HG03280 (cell line): Measurements from ENCODE around the gene MAP7D3.
"Not testable (repeated sequence)": the region's sequence is repeated elsewhere in the genome, so short reads cannot be mapped to it uniquely, and the experiment has no call there.

Source experiments
- ATAC-seq: cut with Tn5 transposase; IDR thresholded peaks from one replicate; pipeline ENCODE4 v1.9.1; 2021; ENCODE audit warnings: mild to moderate bottlenecking, moderate library complexity; ENCODE audit not compliant: unreplicated experiment

The MAP7D3 gene

GRCh38 chrX:136256026-136256425 is 4.8 kb upstream of the MAP7D3 start:
- ATAC-seq = no peak

GRCh38 chrX:136255541-136255940 is 4.3 kb upstream of the MAP7D3 start:
- no peak for ATAC-seq

- peak; percentile 28 for ATAC-seq
Observed at GRCh38 chrX:136250191-136251040, 784 bp downstream of the MAP7D3 start.

- ATAC-seq = no peak
Observed at GRCh38 chrX:136246201-136246600, 5.0 kb downstream of the MAP7D3 start.

GRCh38 chrX:136237849-136238248 is 13.4 kb downstream of the MAP7D3 start:
- not testable (repeated sequence) for ATAC-seq

- ATAC-seq = no peak
Observed at GRCh38 chrX:136237074-136237473, 14.1 kb downstream of the MAP7D3 start.

- ATAC-seq = no peak
Observed at GRCh38 chrX:136228839-136229207, 22.4 kb downstream of the MAP7D3 start.

- no peak for ATAC-seq
Observed at GRCh38 chrX:136227948-136228838, 23.0 kb downstream of the MAP7D3 start.

GRCh38 chrX:136227074-136227473 is 24.1 kb downstream of the MAP7D3 start:
- ATAC-seq = no peak

GRCh38 chrX:136221851-136222513 is 29.2 kb downstream of the MAP7D3 start:
- no peak for ATAC-seq

GRCh38 chrX:136220951-136221350 is 30.2 kb downstream of the MAP7D3 start:
- ATAC-seq = no peak

GRCh38 chrX:136220540-136220939 is 30.7 kb downstream of the MAP7D3 start:
- ATAC-seq = no peak

- ATAC-seq = no peak
Observed at GRCh38 chrX:136219893-136220292, 31.3 kb downstream of the MAP7D3 start.

GRCh38 chrX:136215559-136215958 is 35.6 kb downstream of the MAP7D3 start:
- ATAC-seq = no peak

GRCh38 chrX:136214551-136214950 is 36.6 kb downstream of the MAP7D3 start:
- no peak for ATAC-seq

- ATAC-seq = no peak
Observed at GRCh38 chrX:136212557-136213111, 38.6 kb downstream of the MAP7D3 start.

- no peak for ATAC-seq
Observed at GRCh38 chrX:136211766-136212556, 39.2 kb downstream of the MAP7D3 start.

GRCh38 chrX:136210806-136211205 is 40.4 kb downstream of the MAP7D3 start:
- no peak for ATAC-seq

GRCh38 chrX:136210243-136210642 is 41.0 kb downstream of the MAP7D3 start:
- ATAC-seq = no peak

- no peak for ATAC-seq
Observed at GRCh38 chrX:136209751-136210150, 41.4 kb downstream of the MAP7D3 start.
